KOPT-K1 (cell line): Measurements from ENCODE around the gene EVA1C.
"Not testable (repeated sequence)": the region's sequence is repeated elsewhere in the genome, so short reads cannot be mapped to it uniquely, and the experiment has no call there.

Experiments
- H3K27ac ChIP-seq: fragments of 200-600 bp; sonication (generic); 2 replicates; pipeline ENCODE4 v1.5.1; 2016; ENCODE audit warnings: antibody characterized with exemption, mild to moderate bottlenecking, low read depth, low read length; ENCODE audit not compliant: poor library complexity, severe bottlenecking
- H3K36me3 ChIP-seq: fragments of 200-600 bp; sonication (generic); 2 replicates; pipeline ENCODE4 v1.5.1; 2017; ENCODE audit warnings: antibody characterized with exemption, mild to moderate bottlenecking, low read length, moderate library complexity; ENCODE audit not compliant: insufficient read depth
- H3K9me3 ChIP-seq: fragments of 200-600 bp; sonication (generic); 2 replicates; pipeline ENCODE4 v1.5.1; 2017; ENCODE audit warnings: antibody characterized with exemption, low read length, mild to moderate bottlenecking; ENCODE audit not compliant: insufficient read depth, poor library complexity, severe bottlenecking

EVA1C gene

GRCh38 chr21:32508036-32508435 is 95.5 kb downstream of the EVA1C start:
- not testable (repeated sequence) for H3K27ac ChIP-seq, H3K9me3 ChIP-seq, H3K36me3 ChIP-seq

GRCh38 chr21:32508558-32508957 is 96.1 kb downstream of the EVA1C start:
- H3K9me3 ChIP-seq, result peaks cover 6% of the 10 kb centered on the region
- H3K36me3 ChIP-seq, result no peaks in the 10 kb centered on the region
- no peak overlapping the region for H3K27ac ChIP-seq

DNA sequence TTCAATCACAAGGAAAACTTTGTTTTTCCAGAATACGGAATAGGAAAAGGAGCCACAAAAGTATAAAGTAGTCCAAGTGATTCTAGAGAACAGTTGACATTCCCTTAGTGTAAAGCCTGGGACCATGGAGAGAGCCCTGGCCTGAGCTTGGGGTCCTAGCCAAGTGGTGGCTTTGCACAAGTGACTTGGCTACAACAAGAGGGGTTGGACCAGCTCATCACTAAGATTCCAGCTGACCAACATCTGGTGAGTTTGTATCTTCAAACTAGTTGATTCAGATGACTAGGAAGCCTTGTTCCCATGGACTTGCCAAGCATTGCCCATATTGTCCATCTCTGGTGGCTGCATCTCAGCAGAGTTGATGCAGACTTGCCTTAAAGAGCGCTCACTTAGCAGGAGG is 96.5 kb downstream of the EVA1C start:
- H3K9me3 ChIP-seq, H3K36me3 ChIP-seq, H3K27ac ChIP-seq: not testable (repeated sequence)

DNA sequence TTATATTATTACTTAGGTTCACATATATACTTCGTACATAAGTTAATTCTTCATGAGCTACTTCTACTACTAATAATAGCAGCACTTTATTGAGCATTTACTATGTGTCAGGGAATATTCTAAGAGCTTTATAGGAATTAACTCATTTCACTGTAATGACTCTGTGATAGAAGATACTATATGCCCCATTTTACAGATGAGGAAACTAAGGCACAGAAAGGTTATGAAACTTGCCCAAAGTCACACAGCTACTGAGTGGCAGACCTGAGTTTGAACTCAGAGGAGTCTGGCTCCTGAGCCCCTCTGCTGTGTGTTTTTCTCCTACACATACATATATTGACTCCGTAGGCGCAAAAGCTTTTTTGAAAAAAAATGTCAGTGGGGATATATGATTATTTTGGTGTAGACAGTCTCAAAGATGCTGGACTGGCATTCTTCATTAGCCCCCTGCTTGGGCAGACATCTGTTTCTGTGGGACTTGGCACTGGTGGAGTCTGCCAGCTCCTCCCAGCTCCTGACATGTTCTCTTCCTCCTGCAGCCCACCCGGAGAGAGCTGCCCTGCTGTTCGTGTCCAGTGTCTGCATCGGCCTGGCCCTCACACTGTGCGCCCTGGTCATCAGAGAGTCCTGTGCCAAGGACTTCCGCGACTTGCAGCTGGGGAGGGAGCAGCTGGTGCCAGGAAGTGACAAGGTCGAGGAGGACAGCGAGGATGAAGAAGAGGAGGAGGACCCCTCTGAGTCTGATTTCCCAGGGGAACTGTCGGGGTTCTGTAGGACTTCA is 102.0 kb downstream of the EVA1C start:
- Histone ChIP-seq H3K36me3 (no peaks in the 10 kb centered on the region), H3K9me3 (peaks cover 6% of the 10 kb centered on the region), H3K27ac (no peak overlapping the region)

GRCh38 chr21:32515874-32516273 is 103.4 kb downstream of the EVA1C start:
- Histone ChIP-seq H3K9me3 (peaks cover 6% of the 10 kb centered on the region), H3K27ac (no peak overlapping the region), H3K36me3 (no peaks in the 10 kb centered on the region)

- Histone ChIP-seq H3K27ac (no peak overlapping the region), H3K9me3 (peaks cover 6% of the 10 kb centered on the region), H3K36me3 (no peaks in the 10 kb centered on the region)
Observed at GRCh38 chr21:32516756-32517649, 104.5 kb downstream of the EVA1C start.

- Histone ChIP-seq H3K27ac (no peak overlapping the region), H3K9me3 (peaks cover 6% of the 10 kb centered on the region), H3K36me3 (no peaks in the 10 kb centered on the region)
Observed at GRCh38 chr21:32519945-32520874, 107.7 kb downstream of the EVA1C start.

GRCh38 chr21:32520875-32521735 is 108.6 kb downstream of the EVA1C start:
- no peak overlapping the region for H3K27ac ChIP-seq
- no peaks in the 10 kb centered on the region for H3K36me3 ChIP-seq
- H3K9me3 ChIP-seq, result peaks cover 6% of the 10 kb centered on the region

- no peak overlapping the region for H3K27ac ChIP-seq
- H3K9me3 ChIP-seq, result peaks cover 10% of the 10 kb centered on the region
- no peaks in the 10 kb centered on the region for H3K36me3 ChIP-seq
Observed at GRCh38 chr21:32521736-32522355, 109.3 kb downstream of the EVA1C start.

DNA sequence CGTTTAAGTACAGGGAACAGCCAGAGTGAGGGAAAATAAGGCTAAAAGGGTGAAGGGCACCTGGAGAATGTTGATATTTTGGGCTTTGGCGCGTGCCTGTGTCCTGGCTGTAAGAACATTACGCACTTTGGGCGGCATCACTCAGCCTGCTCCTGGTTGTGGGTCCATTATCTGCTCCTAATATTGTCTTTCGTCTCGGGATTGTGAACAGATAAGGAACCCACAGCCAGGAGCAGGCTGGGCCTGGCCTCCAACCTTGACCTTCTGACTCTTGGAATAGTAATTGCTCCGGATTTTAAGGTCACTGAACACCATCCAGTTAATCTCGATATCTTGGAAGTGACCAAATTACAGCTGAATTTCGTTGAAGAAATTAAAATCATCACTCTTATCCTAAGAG is 111.0 kb downstream of the EVA1C start:
- Histone ChIP-seq H3K9me3 (peaks cover 10% of the 10 kb centered on the region), H3K27ac (no peak overlapping the region), H3K36me3 (no peaks in the 10 kb centered on the region)

GRCh38 chr21:32523988-32524719 is 111.6 kb downstream of the EVA1C start:
- no peak overlapping the region for H3K27ac ChIP-seq
- H3K36me3 ChIP-seq, result no peaks in the 10 kb centered on the region
- H3K9me3 ChIP-seq, result peaks cover 10% of the 10 kb centered on the region

- Histone ChIP-seq H3K36me3 (no peaks in the 10 kb centered on the region), H3K27ac (no peak overlapping the region)
Observed at GRCh38 chr21:32525282-32525681, 112.8 kb downstream of the EVA1C start.

DNA sequence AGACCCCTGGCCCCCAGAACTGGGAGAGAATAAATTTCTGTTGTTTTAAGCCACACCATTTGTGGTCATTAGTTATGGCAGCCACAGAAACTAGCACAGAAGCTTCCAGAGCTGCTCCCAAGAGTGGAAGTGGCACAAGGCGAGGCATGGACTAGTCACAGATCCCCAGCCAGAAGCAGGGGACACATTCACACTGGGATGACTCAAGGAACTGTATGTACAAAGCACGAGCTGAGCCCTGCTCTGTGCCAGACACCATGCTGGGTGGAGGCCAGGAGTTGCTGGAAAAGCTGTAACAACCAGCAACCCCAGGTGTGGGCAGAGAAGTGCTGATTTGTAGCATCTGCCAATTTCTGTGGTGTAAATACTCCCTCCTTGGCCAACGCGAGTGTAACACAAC is 117.2 kb downstream of the EVA1C start:
- H3K9me3 ChIP-seq, result peaks cover 18% of the 10 kb centered on the region
- H3K36me3 ChIP-seq, result no peaks in the 10 kb centered on the region
- no peak overlapping the region for H3K27ac ChIP-seq

More at GRCh38 chr21:32525282-32525681, 112.8 kb downstream of the EVA1C start:
- peaks cover 12% of the 10 kb centered on the region for H3K9me3 ChIP-seq
